Activated CD8-positive, alpha-beta memory T cell treated with anti-CD3 and anti-CD28 coated beads, Interleukin-2, amount 50 U/mL, for 1 hour (primary cell): ENCODE data around the gene CFAP97.
"Not testable (repeated sequence)": the region's sequence is repeated elsewhere in the genome, so short reads cannot be mapped to it uniquely, and the experiment has no call there.

Experiments
- DNase-seq: peaks from one replicate; pipeline ENCODE4 v3.0.0-alpha.2; 2020; ENCODE audit errors: extremely low read depth

CFAP97 gene

GRCh38 chr4:185142912-185143600, 60.7 kb downstream of the CFAP97 start, which contains the start of gene SLC25A4:
Gene SLC25A4, plus strand, starts transcription at chr4:185143266. Its CDS starts 107 bp downstream, at chr4:185143373.
- DNase-seq, result peak; percentile 66

- no peak for DNase-seq
Measured at GRCh38 chr4:185142564-185142911, 61.3 kb downstream of the CFAP97 start.

- DNase-seq, result no peak
Measured at GRCh38 chr4:185141777-185142176, 62.0 kb downstream of the CFAP97 start.

GRCh38 chr4:185139736-185140135, 64.1 kb downstream of the CFAP97 start:
- no peak for DNase-seq

GRCh38 chr4:185138161-185138560, 65.6 kb downstream of the CFAP97 start:
- no peak for DNase-seq

- no peak for DNase-seq
Measured at GRCh38 chr4:185137233-185137925, 66.4 kb downstream of the CFAP97 start.

GRCh38 chr4:185134307-185134869, 69.4 kb downstream of the CFAP97 start:
- no peak for DNase-seq

GRCh38 chr4:185128272-185129119, 75.3 kb downstream of the CFAP97 start:
- DNase-seq, result no peak

- no peak for DNase-seq
Measured at GRCh38 chr4:185127021-185127925, 76.5 kb downstream of the CFAP97 start.

- no peak for DNase-seq
Measured at GRCh38 chr4:185124006-185124405, 79.8 kb downstream of the CFAP97 start.

- no peak for DNase-seq
Measured at GRCh38 chr4:185122681-185123345, 81.0 kb downstream of the CFAP97 start.

- no peak for DNase-seq
Measured at GRCh38 chr4:185120631-185120946, 83.2 kb downstream of the CFAP97 start.

GRCh38 chr4:185119927-185120630, 83.7 kb downstream of the CFAP97 start:
- DNase-seq, result no peak

GRCh38 chr4:185119467-185119866, 84.3 kb downstream of the CFAP97 start:
- not testable (repeated sequence) for DNase-seq

GRCh38 chr4:185118876-185119275, 84.9 kb downstream of the CFAP97 start:
- DNase-seq, result no peak

GRCh38 chr4:185117300-185117934, 86.4 kb downstream of the CFAP97 start:
- no peak for DNase-seq

GRCh38 chr4:185115827-185116232, 88.0 kb downstream of the CFAP97 start:
- DNase-seq, result no peak

GRCh38 chr4:185113340-185113739, 90.5 kb downstream of the CFAP97 start:
- no peak for DNase-seq

- no peak for DNase-seq
Measured at GRCh38 chr4:185112104-185112503, 91.7 kb downstream of the CFAP97 start.
